IPS-NIHi11 (cell line): Measurements from ENCODE around the gene RPS6KA6.

Experiments
- DNase-seq: peaks from one replicate; pipeline ENCODE4 v3.0.0; 2012; ENCODE audit warnings: mixed read lengths, low spot score

RPS6KA6 gene

DNA sequence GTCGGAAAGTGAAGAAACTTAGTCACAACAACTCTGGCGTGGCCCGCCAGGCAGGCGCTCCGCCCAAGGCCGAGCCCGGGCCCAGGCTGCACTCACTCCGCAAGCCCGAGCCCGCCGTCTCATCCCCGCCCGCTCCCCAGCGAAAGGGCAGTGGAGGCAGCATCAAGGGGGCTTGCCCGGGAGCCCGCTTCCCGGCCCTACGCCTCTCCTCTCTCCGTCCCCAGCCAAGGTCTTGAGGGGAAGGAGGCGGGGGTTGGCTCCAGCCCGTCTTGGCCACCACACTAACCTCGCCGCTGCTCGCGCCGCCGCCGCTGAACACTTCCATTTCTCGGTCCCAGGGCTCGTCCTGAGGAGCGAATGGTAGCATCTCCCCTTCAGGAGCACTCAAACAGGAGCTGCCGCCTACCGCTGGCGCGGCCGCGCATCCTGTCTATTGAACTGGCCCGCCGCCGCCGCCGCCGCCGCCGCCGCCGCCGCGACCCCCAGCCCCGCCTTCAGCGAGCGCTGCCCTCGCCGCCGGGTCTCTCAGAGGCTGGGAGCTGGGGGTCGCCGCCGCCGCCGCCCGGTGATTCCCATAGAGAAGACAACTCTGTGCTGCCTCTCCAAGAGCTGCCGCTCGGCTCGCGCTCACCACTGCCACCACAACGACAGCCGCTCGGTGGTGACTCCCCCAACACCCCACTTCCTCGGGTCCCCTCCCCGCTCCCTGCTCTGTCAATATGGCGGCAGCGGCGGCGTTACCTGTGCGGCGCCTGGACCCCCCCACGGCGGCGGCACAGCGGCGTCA, at the start of gene RPS6KA6:
Gene RPS6KA6 (minus strand): TSS at position 667 of the 787 bp plus-strand sequence. CDS start 300 bp downstream, at position 367.
- DNase-seq: peak; percentile 25

DNA sequence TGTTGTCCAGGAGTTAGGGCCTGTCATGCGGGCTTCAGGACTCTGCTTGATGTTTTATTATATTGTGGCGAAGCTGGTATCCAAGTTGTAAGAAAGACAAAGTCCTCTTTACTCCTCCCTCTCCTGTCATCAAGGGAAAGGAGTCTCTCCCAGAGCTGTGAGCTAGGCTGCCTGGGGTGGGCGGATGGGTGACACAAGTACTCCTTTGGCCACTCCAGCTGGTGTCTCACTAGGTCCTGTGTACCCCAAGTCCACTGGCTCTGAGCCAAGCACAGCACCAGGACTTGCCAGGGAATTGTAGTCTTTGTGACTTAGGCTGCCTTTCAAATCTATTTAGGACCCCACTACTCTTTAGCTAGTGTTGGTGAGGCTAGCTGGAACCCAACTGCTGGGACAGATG, 36.7 kb upstream of the RPS6KA6 start:
- no peak for DNase-seq

DNA sequence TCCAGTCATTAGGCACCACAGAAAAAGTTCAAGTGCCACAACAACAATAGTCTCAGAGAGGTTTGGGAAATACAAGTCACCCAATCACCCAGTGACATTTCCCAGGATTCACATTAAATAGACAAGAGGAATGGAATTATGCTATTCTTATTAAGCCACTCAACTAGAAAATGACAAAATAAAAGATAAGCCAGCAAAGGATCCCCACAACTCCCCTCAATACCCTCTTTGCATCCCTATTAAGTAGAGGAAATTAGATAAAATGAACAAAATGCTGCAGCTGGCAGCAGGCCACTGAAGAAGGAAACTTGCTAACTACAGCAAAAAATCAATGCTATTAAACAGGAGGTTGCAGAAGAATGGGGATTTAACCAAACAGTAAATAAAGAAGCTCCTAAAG, 35.3 kb upstream of the RPS6KA6 start:
- no peak for DNase-seq

DNA sequence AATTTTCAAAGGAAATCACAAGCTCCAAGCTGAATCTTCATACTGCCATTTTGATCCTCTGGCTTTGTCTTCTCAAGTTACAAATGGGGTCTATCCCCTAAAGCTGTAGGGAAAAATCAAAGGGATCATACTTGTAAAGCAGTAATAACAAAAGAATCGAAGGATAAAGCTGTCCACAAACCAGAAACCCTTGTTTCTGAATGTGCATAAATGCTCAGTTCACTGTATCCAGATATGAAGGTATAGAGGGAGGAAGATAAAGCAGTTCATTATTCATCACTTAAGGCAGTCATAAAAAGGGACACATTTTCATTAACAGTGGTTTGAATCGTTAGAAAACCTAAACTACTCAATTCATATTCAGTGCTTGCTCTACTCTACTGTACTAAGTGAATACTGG, 33.2 kb upstream of the RPS6KA6 start:
- no peak for DNase-seq

DNA sequence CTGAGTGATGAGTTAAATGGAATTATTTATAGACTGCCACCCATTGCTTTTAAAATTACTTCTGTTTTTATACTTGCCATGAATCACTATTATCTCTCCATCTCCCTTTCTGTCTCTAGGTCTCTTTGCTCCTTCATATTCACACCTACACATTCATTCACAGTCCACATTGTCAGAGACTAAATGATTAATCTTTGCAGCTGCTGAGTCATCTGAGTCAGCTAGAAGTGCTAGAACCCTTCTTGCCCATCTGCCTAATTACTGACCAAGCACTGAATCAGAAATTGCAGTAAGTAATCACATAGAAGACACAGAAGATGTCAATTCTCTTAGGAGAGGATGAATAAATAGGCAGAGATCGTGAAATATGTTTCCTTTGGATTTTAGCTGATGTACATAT, 31.6 kb upstream of the RPS6KA6 start:
- no peak for DNase-seq

DNA sequence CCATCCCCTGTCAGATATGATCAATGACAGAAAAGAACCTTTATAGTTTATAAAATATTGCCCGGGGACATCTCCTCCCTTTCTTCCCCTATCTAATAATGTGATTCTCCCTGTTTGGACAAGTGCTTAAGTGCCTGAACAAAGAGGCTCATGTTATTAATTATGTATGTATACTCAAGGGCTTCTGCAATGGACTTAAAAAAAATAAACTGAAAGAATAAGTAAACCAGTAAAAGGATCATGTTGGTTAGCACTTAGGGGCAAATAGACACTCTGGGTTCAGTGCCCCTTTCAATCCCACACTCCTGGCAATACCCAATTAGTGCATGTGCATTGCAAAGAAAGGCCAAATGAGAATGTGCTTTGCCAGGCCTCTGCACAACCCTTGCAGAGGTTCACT, 30.7 kb upstream of the RPS6KA6 start:
- no peak for DNase-seq

DNA sequence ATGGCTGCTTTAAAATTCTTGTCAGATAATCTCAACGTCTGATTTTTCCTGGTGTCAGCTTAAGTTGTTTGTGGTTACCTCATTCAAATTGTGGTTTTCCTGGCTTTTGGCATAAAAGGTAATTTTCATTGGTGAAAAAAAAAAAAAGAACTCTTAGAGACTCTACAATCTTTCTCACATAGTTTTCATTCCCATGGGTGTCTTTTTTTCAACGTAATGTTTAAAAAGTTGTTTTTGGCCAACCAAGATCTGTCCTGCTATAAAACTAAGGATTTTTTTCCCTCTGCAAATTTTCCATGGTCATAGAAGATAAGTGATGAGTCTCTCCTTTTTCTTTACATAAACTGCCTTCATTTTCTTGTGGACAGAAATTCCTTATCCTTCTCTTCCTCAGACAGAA, 28.9 kb upstream of the RPS6KA6 start:
- no peak for DNase-seq

DNA sequence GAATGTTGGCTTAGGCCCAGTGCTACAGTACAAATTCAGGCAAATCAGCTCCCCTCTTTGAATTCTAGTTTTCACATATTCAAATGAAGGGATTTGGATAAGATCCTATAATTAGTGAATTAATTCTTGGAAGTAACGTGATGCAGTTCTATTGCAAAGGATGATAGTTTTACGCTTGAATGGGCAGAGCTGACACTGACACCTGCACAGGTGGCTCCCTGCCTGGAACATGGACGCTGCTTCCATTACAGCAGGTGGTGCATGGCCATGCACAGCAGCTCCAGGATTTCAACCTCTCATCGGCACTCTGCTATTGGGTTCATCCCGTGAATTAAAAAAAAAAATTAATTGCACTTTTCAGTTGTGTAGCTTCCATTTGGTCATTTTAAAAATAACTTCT, 28.4 kb upstream of the RPS6KA6 start:
- DNase-seq: no peak

DNA sequence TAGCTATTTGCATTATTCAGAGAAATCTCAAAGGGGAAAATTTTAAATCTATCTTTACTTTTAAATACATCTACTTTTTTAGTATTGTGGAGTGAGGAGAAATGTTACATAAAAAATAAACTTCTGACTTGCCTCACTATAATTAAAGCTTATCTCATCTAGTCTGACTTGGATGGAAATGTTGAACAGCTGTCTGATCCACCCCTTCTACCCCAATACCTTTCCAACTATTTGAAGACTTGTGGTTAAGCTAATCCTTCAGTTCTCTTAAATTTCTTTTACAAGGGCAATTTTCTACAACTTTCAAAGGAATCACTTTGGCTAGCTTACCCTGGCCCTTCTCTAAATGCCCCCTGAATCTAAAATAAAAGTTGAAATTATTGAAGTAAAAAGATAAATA, 17.3 kb upstream of the RPS6KA6 start:
- DNase-seq: no peak

DNA sequence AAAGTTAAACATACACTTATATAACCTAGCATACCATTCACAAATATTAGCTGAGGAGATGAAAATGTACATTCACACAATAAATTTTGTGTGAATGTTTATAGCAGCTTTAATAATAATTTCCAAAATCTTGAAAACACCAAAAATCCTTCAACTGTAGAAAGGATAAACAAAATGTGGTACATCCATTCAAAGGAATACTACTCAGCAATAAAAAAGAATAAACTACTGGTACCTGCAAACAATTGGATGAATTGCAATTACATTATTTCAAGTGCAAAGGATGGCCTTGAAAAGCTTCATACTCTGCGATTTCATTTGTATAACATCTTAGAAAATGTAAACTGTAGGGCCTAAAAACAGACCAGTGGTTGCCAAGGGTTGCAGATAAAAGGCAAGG, 11.7 kb upstream of the RPS6KA6 start:
- no peak for DNase-seq

DNA sequence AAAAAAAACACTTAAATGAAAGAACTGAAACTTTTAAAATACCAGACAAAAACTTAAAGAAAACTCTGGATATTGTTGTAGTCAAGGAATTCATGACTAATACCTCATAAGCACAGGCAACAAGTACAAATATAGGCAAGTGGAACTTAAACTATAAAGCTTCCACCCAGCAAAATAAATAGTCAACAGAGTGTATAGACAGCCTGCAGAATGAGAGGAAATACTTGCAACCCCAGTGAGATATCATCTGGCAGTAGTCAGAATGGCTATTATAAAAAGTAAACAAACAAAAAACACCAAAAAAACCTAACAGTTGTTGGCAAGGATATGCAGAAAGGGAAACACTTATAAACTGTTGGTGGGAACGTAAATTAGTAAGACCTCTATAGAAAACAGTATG, 9.6 kb upstream of the RPS6KA6 start:
- DNase-seq: no peak

DNA sequence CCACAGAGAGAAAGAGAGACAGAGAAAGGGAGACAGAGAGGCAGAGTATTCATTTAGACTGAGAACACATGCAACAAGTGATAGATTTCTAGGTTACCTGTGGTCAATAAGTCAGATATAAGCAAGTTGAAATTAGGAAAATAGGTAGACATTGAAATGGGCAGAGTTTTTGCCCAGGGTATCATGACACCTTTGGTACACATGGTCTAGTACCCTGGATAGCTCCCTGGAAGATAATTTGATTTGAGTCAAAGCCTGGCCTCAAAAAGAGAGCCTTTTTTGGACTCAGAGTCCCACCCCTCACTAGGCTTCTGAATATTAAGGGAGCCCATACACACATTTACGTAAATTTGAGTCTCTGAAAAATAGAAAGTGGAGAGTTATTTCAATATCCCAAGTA, 4.0 kb upstream of the RPS6KA6 start:
- no peak for DNase-seq

DNA sequence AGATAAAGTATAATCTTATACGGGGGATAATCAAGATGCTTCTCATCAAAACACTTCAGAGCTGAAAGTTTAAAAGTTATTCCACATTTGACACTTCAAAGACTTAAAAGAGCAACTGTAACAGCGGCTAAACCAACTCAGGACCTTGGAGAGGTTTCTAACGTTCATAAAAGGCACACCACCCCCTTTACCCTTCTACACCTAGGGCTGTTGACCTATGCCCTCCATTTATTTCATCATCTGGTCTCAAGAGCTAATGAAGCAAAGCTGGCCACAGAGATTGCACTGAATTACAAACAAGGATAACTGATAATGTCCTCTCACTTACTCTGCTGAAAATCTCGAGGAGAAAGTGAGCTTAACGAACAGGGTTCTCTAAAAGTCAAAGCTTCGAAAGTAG, 1.1 kb upstream of the RPS6KA6 start:
- no peak for DNase-seq

DNA sequence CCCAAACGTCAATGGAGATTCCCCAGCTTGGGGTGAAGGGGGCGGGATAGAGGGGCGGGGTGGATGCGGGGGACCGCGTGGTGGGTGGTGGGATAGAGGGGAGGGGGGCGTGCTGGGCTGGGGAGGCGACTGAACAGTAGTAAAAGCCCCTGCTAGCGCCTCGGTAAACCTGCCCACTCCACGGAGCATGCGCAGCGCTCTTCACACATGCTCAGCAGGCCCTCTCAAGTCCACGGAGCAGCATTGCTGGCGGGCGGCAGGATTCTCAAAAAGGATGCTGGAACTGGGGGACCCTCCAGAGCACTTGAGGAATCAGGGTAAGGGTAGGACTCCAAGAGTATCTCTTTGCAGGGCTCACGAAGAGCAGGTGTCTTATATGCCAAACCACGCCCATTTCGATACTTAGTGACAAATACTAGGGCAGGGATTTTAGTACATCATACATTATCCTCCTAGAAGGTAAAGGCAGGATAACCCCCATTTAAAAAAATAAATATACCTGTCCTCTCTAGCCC, 378 bp upstream of the RPS6KA6 start:
- peak; percentile 43 for DNase-seq

DNA sequence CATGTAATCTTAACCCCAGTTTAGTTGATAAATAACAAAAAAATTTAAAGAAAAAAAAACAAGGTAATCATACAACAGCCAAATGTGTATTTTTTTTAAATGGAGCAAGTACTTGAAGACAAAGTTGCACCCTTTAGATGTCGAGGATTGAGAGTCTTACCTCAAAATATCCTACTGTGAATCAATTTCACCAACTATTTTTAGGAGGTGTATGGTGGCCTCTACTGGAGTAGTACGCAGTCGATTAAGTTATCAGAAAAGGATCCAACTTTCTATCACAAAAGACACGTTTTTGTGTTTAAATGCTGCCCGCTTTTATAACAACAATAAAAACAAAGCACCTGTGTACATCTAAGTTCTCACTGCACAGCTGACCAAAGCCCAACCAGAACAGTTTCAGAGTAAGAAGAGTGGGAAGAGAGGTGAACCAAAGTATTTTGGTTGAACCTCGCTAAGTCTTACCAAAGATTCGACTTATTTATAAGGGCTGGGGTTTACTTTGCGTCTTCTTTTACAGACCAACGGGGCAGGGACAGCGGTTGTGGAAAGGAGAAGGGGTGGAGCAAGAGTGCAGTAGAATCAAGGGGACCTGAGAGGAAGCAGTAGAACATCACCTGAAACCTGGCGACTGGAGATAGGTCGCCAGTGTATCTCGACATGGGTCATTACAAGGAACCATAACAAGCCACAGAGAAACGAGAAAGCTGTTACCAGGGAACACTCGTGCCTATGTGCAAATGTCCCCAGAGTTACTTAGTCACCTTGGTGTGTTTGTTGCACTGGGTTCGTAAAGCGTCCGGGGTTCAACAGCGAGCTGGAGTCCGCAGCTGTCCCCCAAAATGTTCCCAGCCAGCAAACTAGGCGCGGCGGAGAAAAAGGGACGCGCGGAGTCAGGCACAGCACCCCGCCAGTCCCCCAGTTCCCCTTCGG, 1.1 kb downstream of the RPS6KA6 start:
- no peak for DNase-seq

DNA sequence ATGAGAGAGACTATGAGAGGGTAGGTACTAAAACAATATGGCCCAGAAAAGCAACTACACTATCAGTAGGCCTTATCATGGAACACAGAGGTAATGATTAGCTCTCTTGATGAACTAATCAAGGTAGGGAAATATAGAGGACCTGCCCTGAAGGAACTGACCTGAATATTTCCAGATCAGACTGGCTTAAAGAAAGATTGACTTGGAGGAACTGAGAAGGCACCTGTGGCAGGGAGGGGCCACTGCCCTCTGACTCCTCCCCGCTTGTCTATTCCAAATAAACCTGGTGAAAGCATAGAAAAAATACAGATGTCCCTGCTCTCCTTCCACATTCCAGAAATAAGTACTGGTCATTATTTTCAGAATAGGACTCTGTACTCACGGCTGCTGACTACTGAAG, 5.5 kb downstream of the RPS6KA6 start:
- DNase-seq: no peak

DNA sequence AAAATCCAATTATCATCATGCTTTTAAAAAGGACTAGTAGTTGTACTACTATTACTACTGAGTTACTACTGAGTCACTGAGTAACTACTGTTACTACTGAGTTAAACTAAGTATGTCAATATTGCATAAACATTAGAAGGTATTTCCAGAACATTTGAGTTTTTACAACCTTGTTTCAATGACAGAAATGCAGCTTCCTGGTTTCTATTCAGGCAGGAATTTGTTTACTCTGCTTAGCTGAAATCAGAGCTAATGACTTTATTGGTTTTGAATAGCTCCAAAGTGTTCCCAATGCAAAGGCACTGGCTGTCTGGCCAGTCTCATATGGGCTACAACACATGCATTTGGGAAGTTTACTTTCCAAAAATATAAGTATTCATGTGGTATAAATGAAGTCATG, 12.0 kb downstream of the RPS6KA6 start:
- no peak for DNase-seq

DNA sequence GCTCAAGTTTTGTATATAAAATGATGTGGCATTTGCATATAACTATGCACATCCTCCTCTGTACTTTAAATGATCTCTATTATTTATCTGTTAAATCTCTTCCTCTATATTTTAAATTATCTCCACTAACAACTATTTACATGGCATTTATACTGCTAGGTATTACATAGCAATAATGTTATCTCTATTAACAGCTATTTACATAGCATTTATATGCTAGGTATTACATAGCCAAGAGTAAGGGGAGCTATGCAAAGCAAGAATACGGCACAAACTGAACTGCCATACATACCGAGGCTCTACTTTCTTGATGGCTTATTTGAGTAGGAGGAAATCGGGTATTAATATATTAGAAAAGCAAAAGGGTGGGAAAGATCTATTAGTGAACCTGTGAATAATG, 12.7 kb downstream of the RPS6KA6 start:
- DNase-seq: no peak

DNA sequence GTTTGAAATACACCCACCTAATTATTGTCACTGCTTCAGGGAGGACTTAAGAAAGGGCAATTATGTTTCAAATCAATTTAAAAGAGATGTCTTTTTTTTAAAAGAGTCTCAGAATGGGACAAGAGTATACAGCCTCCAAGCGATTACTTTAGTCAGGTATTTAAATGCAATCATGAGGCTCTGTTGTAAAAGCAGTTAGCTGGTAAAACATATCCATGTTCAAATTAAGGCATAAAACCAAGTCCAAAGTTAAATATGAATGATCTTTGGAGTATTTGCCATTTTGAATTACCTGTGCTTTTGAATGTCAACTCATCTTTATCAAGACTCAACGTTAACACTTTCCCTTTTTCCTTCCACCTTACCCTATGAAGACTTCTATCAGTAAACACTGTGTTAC, 13.7 kb downstream of the RPS6KA6 start:
- no peak for DNase-seq

DNA sequence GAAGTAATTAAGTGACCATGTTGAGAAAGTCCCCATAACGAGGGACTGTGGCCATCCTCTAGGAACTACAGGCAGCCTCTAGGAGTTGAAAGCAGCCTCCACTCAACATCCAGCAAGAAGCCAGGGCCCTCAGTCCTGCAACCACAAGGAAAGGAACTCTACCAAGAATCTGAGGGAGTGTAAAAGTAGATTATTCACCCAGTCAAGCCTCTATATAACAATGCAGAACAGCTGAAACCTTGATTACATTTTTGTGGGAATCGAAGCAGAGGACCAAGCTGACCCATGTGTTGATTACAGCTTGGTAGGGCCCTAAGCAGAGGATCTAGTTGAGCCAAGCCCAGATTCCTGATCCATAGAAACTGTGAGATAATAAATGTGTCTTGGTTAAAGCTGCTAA, 17.1 kb downstream of the RPS6KA6 start:
- DNase-seq: no peak

DNA sequence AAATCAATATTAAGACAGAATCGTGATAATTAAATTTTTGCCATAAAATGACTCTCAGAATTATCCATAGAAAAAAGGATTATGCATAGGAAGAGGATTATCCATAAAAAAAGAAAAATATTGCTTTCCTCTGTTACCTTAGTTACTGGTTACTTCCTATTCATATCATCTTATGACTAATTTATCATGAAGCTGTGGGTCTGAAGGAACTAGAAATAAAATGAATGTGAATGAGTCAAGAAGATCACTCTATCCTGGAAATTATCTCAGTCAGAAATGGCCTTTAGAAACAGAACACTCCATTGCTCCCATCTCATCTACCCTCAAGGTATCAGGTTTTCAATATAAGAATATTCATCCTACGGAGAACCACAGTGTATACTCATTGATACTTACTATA, 19.4 kb downstream of the RPS6KA6 start:
- DNase-seq: no peak

DNA sequence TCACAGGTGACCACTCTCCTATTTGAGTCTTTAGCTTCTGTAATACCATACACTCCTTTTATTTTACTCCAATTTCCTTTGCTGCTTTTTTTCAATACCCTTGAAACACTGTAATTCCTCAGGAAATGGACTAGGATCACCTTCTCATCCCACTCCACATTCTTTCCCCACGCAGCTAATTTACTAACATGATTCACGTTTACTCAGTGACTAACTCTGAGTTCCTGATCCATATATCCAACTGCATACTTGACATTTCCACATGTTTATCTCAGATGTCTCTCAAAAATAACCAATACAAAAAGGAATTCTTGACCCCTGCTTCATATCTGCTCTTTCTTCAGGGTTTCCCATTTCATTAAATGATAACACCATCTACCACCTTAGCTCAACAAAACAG, 19.9 kb downstream of the RPS6KA6 start:
- DNase-seq: no peak

DNA sequence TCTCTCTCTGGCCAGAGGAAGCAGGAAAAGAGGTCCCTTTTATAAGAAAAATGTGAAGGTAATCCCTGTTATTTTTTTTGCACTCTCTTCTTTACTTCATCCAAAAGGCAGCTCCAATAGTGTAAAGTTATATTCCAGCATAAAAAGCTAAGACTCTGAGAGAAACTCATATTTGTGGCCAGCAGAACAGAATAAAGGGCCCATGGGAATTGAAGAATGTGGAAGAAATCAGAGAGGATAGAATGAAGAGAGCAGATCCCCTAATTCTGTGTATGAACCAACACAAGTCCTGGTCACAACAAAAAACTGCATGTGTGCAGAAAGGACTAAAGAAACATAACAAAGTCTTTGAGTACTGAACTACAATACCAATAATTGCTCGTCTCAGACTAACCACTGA, 22.3 kb downstream of the RPS6KA6 start:
- DNase-seq: no peak
